HG02973 (cell line): ENCODE data around the gene PRC1.
A peak's percentile ranks its signal among the peaks of the same experiment; 100 is the strongest.
"Not testable (repeated sequence)": the region's sequence is repeated elsewhere in the genome, so short reads cannot be mapped to it uniquely, and the experiment has no call there.

Source experiments
- ATAC-seq: cut with Tn5 transposase; IDR thresholded peaks from one replicate; pipeline ENCODE4 v1.9.1; 2021; ENCODE audit warnings: moderate library complexity; ENCODE audit not compliant: unreplicated experiment

The PRC1 gene, protein sequence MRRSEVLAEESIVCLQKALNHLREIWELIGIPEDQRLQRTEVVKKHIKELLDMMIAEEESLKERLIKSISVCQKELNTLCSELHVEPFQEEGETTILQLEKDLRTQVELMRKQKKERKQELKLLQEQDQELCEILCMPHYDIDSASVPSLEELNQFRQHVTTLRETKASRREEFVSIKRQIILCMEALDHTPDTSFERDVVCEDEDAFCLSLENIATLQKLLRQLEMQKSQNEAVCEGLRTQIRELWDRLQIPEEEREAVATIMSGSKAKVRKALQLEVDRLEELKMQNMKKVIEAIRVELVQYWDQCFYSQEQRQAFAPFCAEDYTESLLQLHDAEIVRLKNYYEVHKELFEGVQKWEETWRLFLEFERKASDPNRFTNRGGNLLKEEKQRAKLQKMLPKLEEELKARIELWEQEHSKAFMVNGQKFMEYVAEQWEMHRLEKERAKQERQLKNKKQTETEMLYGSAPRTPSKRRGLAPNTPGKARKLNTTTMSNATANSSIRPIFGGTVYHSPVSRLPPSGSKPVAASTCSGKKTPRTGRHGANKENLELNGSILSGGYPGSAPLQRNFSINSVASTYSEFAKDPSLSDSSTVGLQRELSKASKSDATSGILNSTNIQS

DNA sequence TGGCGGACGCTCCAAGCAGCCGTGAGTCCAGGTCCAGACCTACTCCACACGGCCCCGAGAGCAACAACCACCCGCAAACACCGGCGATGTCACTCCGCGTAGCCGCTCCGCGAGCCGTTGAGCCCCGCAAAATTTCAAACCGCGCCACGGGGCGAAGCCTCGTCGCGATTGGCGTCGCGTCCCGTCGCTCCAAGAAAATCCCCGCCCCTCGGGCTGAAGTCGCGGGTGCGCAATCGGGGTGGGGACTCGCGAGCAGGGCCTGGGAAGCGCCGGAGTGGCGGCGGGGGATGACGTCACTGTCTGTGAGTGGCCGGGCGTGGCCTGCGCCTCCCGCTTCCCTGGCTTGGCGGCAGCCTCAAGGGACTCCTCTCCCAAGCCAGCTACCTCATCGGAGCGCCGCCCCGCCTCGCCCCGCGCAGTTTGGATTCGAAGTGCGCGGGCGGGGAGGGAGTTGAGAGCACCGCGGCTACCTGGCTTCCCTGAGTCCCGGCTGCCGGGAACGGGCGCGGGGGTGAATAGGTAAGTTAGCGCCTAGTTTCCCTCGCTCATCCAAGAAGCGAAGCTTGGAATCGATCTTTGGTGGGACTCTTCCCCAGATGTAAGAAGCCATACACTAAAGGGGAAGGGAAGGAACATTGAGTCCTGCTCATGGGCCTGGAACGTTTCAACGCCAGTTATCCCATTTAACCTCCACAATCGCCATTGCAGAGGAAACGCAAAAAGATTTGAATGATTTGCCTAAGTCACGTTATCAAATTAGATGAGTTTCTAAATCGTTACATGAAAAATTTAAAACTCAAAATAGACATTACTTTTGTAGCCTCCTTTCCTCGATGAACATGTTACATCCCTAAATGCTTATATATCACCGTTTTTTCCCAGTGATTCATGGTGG is at the start of gene PRC1:
TSS of gene PRC1 (minus strand) at position 119 of the 895 bp plus-strand sequence. CDS start at position 1, 118 bp downstream.
- ATAC-seq: peak; percentile 93

DNA sequence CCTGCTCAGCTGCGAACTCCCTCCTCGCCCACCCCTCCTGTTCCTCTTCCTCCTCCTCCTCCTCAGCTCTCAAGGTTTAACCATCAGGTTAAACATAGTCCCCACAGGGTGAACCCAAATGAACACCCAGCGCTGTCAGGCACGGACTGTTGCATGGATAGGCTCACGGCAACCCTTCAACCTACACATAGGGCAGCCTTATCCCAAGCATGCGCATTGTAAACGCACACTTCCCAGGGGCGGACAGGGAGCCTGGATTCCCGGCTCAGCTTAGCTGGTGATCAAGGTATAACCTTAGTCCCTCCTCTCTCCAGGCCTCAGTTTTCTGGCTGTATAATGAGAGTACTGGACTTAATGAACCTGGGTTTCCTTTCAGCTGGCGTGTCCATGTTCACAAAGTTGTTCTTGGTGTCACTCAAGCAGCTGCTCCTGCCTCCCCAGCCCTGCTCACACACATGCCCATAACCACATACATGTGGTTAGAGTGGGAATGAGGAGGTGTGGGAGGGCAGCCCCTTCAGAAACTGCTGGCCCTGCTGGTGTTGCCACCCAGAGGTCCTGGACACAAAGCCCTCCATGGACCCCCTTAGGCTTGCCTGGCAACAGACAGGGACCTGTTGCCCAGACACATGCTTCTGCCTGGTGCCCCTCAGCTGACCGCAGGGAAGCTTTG is 49.0 kb upstream of the PRC1 start:
- ATAC-seq: no peak

DNA sequence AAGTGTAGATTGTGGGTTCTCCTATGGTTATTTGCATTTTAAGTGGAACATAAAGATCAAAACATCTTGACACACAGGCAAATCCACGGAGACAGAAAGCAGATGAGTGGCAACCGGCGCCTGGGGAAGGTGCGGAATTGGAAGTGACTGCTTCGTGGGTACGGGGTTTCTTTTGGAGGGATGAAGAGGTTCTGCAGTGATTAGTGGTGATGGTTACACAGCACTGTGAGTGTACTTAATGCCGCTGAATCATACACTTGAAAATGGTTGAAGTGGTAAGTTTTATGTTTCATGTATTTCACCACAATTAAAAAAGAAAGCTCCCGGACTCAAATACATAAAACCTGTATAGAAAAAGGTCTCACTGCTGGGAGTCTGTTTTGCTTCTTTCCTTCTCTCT is 46.5 kb upstream of the PRC1 start:
- no peak for ATAC-seq

DNA sequence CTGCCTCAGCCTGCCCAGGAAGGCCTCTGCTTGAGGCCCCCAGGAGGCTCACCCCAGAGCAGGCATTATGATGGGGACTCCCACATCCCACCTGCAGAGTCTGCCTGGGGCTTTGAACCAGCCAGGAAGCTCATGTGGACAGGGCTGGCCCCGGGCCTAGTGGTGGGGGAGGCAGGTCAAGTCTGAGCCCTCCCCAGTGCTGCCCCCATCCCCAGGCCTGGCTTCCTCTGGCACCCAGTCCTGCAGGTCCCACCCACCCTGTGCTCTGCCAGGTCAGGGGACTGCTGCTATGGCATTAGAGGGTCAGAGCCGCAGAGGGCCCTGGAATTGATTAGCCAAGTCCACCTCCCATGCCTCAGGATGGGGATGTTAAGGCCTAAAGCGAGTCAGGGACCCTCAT is 45.7 kb upstream of the PRC1 start:
- ATAC-seq: no peak

DNA sequence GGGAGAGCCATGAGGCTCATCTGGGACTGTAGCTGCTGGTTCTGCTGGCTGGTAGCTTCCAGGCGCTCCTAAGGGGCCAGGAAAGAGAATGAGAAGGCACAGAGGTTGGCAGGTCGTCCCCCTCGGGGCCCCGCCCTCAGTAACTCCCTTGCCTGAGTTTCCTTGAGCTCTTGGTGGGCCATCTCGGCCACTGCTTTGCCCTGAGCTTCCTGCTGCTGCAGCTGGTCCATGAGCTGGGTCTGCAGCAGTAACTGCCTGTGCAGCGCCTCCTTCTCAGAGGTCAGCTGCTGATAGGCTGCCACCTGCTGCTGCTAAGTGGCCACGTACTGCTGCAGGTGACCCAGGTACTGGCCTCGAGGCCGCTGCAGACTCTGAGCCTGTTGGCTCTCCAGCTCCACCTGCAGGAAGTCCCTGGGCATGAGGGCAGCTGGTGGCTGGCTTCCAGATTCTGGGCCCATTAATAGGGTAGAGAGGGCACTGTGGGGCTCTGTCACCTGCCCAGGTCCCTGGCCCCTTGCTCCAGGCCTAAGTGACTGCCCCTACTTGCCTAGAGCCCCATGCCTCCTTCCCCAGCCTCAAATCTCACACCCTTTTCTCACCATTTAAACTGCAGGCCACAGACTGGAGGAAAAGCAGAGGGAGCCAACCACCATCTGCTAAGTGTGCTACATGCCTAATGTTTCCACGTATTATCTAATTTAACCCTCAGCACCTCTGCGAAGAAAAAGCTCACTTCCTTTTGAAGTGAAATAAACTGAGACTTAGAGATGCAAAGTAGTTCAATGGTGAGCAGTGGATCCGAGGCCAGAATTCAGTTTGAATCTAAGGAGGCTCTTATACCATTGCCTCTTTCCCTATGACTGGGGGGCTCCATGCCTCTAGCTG is 38.8 kb upstream of the PRC1 start:
- no peak for ATAC-seq

DNA sequence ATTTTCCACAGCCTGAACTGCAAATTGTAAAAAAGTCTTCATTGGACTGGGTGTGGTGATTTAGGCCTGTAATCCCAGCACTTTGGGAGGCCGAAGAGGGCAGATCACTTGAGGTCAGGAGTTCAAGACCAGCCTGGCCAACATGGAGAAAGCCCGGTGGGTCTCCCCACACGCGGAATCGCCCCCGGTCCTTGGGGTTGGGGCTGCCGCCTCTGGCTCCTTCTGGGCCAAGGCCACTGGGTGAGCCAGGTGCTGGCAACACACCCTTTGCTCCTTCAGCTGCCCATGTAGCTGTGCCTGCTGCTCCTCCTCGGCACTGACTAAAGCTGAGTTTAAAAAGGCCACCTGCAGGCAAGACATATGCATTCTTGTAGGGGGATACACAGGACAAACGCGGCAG is 37.5 kb upstream of the PRC1 start:
- ATAC-seq: no peak

DNA sequence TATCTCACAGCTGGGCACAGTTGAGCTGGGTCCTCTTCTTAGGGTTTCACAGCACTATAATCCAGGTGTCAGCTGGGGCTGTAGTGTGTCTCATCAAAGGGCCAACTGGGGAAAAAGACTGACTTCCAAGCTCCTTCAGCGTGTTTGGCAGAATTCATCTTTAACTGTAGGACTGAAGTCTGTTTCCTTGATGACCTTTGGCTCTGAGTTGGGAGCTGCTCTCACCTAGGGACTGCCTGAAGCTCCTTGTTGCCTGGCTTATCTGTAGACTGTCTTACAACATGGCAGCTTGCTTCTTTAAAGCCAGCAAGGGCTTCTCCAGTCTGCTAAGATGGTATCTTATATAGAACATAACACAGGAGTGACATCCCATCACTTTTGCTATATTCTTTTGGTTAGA is 33.3 kb upstream of the PRC1 start:
- no peak for ATAC-seq

DNA sequence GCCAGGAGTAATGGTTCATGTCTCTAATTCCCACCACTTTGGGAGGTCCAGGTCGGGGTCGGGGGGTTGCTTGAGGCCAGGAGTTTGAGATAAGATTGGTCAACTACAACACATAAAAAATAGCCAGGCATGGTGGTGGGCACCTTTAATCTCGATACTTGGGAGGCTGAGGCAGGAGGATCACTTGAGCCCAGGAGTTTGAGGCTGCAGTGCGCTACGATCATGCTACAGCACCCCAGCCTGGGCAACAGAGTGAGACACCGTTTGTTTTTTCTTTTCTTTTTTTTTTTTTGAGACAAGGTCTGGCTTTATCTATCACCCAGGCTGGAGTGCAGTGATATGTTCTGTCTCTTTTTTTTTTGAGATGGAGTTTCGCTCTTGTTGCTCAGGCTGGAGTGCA is 29.4 kb upstream of the PRC1 start:
- no peak for ATAC-seq

DNA sequence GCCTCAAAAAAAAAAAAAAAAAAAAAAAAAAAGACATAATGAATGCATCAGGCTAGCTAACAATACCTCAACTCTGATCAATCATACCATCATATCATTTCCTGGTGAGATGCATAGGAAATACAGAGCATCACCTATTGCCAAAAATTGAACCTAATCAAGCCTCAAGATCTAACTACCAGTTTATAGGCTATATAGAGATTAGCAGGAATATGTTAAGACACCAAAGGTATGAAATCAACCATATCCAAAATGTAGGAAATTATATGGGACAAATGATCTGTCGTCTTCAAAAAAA is 28.4 kb upstream of the PRC1 start:
- ATAC-seq: no peak

DNA sequence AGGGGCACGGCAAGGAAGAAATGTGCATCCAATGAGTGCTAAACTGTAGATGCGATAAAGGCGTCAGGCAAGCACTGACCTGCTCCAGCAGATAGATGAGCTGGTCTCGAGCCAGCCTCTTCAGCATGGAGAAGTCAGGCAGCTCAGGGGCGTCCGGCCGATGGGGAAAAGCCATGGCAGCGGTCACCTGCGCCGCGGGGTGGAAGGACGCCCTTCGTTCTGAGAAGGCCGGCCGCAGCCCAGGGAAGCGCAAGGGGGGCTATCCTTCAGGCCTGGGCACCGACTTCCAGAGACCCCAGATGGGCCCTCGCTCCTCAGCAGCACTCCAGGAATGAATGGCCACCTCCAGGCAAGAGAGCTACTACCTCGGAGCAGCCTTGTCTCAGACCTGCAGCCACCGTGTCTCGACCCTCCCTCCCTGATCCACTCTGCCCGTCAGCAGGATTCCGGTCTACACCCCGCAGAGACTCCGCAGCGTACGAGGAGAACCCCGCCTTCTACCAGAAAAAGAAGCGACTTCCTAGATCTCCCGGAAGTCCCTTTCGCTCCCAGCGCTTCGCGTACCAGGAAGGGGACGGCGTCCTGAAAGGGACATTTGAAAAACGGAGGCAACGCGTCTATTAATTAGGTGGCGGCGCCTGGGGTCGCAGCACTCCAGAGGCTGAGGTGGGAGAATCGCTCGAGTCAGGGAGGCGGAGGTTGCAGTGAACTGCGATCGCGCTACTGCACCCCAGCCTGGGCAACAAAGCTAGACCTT is 27.9 kb upstream of the PRC1 start, which contains the start of gene VPS33B:
TSS of gene VPS33B (minus strand) at position 520 of the 757 bp plus-strand sequence. CDS start at position 175, 345 bp downstream.
- peak; percentile 74 for ATAC-seq

DNA sequence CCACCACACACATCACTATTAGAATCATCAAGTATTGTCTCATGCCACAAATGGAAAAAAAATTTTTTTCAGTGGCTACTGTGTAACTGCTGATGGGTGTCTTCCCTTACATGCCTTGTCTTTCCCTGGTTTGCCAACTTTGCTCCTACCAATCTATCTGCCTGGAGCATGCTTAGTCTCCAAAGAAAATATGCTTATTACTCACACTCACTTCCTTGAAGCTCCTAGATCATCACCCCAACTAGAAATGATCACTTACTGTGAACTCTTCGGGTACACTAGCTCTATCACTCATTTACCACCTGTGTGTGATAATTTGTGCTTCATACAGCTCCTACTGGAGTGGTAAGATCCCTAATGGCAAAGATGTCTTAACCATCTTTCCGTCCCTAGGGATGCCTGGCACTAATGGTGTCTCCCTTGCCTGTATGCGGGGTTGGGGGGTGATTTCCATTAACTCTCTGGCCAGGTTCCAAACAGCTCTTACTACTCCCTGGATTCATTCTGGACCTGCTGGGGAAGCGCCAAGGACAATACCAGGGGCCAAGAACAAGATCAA is 27.3 kb upstream of the PRC1 start:
- ATAC-seq: peak; percentile 11

DNA sequence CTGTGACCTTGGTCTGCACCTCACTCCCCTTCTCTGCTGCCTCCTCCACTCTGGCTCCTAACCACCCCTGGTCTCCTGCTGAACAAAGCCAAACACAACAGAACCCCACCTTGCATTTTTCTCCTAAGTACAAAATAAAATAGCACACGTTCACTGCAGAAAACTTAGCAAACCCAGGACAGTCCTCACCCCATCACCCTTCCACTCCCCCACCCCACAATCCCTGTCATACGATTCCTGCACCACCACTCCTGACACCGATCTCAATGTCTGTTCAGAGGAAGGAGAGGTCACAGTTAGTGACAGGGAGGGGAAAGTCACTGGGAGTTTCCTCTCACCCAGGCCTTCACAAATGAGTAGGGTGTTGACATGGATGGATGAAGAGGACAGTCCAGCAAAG is 23.8 kb upstream of the PRC1 start:
- no peak for ATAC-seq

DNA sequence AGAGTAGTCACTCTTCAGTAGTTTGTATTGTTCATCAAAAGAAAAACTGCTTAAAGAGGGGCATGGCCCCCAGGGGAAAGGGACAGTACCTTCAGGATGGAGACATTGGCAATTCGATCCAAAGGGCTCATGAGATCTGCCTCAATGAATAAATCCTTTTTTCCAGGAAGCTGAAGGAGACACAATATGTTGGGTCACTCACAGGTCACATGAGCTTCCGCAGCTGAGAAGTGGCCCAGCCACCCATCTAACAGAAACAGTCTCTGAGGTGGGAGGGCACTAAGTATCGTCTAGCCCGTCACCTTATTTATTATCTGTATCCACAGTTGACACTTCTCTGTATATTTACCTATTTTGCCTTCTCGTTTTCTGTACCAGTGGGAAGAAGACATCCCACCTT is 23.4 kb upstream of the PRC1 start:
- ATAC-seq: no peak

DNA sequence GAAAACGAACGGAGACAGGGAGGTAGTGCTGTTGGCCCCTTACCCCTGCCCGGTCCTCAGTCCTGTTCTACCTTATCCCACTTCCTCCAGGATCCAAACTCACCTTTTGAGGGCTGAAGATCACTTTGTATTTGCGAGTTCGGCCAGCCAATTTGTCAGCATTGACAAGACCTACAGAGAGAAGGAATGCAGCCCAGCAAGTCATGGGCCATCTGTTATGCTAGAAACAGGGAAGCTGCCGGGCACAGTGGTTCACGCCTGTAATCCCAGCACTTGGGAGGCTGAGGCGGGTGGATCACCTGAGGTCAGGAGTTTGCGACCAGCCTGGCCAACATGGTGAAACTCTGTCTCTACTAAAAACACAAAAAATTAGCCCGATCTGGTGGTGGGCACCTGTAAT is 19.4 kb upstream of the PRC1 start:
- ATAC-seq: not testable (repeated sequence)

DNA sequence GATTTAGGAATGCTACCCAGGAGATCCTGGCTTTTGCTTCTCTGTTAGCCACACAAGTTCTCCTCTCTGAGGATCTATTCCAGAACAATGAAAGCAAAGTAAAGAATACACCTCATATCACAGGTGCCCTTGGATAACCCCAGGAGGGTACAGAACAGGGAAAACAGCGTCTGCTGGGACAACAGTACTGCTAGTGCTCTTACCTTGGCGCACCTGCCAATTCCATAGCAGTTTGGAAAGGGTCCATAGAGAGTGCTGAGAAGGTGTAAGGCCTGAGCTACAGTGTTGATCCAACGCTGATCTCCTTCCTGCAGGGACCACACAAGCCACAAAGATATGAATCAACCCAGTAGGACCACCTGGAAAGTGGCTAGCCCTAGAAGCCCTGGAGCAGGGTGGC is 12.9 kb upstream of the PRC1 start:
- ATAC-seq: no peak

DNA sequence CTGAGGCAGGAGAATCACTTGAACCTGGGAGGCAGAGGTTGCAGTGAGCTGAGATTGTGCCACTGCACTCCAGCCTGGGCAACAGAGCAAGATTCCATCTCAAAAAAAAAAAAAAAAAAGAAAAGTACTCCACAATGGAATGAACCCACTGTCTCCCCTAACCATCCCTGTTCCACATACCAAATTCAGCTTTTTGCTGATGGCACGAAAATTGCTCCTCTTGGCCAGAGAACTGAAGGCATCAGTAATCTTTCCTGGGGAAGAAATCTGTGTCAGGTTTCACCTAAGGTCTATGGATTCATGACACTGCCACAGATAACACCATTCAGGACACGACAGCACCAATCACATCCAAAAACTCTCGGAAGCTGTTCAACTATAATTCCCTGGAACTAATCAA is 6.9 kb upstream of the PRC1 start:
- ATAC-seq: no peak

DNA sequence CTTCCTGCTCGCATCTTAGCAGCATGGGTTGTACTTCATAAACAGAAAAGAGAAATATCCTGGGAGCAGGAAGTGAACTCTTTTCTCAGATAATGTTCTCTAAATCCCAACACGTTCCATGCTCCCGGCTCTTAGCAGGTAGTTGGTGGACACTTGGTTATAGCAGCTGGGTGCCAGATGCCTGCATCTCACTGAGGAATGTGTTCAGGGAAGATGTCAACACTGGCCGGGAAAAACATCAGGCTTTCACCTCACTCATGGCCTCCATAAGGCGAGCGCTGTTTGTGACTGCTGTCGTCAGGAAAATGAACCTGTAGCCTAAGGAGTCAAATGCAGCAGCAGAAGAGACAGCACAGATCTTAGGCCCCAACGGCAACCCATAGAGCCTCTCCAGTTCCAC is 4.4 kb upstream of the PRC1 start:
- ATAC-seq: no peak

DNA sequence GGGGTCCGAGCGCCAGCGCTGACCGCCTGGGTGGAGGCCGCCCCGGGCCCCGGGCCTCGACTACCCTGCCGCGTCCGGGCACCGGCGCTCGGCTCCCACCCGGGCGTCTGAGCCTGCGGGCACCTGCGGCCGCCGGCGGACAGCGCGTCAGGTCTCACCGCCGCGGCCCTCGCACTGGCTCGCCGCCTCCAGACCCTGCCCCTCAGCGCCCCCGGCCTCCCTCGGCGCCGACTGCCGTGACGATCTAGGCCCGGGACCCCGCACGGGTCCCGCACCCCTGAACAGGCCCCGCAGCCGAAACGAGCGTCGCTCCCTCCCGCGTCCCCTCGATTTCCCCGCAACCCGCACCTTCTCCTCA is 297 bp downstream of the PRC1 start:
- ATAC-seq: peak; percentile 17

DNA sequence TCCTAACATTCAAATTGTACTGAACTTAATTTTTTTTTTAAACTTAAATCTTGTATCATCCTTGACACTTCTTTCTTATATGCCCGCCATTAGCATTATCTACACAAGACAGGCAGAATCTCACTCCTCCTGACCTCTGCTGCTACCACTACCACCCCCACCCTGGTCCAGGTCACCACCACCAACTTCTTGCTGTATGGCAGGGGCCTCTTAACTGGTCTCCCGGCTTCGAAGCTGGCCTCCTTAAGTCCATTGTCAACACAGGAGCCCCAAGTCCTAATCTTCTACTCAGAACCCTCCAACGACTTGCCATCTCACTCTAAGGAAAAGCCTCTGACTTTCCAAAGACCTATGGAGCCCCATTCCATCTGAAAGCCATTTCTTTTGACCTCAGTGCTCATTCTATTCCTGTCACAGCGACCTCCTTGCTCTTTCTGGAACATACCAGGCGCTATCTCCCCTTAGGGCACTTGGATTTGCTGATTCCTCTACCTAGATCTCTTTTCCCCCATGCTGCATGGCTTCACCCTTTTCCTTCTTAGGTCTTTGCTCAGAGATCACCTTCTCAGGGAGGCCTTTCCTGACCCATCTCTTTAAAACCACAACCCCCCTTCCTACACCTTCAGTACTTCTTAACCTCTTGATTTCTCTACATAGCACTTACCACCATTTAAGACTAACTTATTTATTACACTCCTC is 2.6 kb downstream of the PRC1 start:
- no peak for ATAC-seq
